HG02642 (cell line): Measurements from ENCODE around the gene VTI1B.
A peak's percentile ranks its signal among the peaks of the same experiment; 100 is the strongest.
"Not testable (repeated sequence)": the region's sequence is repeated elsewhere in the genome, so short reads cannot be mapped to it uniquely, and the experiment has no call there.

ENCODE experiments used
- ATAC-seq: cut with Tn5 transposase; IDR thresholded peaks from one replicate; pipeline ENCODE4 v1.9.1; 2021; ENCODE audit warnings: mild to moderate bottlenecking; ENCODE audit not compliant: unreplicated experiment, poor library complexity

Gene VTI1B

DNA sequence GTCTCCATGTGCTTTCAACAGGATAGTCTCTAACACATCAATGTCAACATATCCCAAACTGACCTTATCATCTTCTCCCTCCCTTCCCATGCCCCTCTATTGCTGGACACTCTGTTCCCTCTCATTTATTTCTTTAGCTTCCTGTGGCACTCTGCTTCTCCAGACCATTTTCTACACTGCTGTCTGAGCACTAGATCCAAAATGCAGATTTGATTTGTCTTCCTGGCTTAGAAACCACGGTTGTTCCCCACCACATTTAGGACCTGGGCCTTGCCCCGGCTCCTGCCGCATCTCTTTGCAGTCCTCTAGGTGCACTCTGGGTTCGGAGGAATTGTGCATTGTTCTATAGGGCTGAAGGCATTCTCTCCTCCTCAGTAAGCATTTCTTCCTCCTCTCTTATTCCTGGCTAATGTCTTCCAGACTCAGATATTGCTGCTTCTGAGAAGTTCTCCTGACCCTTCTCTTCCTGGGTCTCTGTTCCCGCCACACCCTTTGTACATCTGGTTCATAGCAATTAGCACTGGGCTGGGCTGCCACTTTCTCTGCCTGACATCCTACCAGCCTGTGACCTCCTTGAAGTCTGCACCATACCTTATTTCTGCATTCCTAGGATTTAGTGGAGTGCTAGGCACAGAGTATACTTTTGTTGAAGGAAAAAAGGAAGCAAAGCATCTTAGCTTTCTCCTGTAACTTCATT lies 40.8 kb downstream of the VTI1B start:
- no peak for ATAC-seq

DNA sequence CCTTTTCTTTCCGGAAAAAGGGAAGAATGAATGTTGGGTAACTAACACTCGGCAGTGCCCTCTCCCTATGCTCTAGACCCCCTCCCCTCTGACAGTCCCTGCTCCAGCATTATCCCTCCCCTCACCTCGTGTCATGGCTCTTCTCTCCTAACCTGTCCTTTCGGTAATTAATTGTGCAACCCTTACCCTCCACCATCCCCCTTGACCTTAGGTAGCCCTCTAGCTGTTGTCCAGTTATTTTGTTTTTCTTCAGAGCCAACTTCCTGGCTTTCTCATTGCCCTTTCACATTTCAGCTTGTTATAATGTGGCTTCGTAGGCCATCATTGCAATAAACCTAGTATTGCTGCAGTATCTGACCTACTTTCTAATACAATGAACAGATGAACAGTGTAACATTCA lies 43.5 kb downstream of the VTI1B start:
- no peak for ATAC-seq

DNA sequence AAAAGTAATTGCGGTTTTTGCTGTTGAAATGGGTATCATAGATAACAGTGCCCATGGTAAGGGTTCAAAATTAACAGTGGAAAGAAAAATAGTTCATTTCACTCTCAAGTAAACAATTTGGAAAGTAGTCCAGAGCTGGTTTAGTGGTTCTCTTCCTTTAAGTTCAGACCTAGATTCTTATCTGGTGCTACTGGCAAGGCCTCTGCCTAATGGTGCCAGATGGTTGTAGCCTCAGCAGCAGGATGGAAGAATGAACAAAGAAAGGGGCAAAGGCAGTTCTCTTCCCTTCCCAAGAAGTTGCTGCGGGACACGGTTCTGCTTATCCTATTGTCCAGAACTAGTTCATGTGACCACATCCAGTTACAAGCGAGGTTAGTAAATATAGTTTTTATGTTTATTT lies 44.2 kb downstream of the VTI1B start:
- ATAC-seq = no peak

DNA sequence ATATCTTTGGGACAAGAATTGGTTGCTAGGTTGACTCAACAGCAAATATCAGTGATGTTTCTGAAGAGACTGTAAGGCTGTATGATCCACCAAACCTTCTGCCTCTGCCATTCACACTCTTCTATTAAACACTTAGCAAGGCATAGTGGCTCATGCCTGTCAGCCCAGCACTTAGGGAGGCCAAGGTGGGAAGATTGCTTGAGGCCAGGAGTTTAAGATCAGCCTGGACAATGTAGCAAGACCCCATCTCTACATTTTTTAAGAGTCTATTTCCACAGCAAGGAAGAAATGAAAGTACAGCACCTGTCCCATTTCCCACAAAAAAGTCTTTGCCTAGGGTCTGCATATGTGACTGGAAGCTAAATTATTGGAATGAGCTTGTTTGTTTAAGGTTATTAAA lies 46.9 kb downstream of the VTI1B start:
- no peak for ATAC-seq

DNA sequence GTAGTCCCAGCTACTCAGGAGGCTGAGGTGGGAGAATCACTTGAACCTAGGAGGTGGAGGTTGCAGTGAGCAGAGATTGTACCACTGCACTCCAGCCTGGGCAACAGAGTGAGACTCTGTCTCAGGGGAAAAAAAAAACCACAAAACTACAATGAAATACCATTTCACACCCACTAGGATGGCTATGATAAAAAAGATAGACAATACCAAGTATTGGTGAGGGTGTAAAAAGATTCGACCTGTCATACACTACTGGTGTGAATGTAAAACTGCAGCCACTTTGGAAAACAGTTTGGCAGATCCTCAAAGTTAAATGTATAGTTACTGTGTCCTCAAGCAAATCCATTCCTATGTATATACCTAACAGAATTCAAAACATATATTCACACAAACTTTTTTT lies 48.3 kb downstream of the VTI1B start:
- not testable (repeated sequence) for ATAC-seq

DNA sequence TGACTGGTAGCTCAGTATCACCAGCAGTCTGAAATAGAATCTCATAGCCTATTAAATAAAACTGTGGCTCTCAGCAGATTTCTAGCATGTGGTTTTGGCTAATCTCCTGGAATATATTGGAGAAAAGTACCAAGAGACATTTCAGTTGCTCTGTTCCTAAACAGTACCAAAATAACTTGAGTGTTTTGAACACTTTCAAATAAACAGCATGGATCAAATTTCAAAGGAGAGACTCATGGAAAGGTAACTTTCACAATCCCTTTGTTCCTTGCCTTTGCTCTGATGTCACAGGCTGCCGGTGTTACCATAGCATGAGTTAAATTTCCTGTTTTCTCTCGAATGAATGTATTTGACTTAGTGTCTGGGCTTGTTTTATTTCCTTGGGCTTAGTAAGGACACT lies 51.3 kb downstream of the VTI1B start:
- ATAC-seq = no peak

DNA sequence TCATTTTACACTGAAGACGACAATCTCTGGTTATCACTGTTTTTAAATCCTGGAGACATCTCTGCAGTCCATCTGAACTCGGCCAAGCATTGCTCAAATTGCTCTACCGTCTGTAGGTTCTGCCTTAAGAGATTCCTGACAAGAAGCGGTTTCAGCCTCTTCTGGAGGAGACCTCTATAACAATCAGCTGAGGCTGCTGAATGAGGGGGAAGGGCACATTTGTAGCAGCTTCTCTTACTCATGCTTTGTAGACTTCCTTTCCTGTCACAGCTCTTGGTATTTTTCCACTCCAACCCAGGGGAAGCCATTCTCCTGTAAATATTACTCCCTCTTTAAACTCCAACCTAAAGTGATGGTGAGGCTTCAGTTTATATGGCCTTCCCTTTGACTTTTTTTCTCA lies 51.8 kb downstream of the VTI1B start:
- ATAC-seq = no peak

DNA sequence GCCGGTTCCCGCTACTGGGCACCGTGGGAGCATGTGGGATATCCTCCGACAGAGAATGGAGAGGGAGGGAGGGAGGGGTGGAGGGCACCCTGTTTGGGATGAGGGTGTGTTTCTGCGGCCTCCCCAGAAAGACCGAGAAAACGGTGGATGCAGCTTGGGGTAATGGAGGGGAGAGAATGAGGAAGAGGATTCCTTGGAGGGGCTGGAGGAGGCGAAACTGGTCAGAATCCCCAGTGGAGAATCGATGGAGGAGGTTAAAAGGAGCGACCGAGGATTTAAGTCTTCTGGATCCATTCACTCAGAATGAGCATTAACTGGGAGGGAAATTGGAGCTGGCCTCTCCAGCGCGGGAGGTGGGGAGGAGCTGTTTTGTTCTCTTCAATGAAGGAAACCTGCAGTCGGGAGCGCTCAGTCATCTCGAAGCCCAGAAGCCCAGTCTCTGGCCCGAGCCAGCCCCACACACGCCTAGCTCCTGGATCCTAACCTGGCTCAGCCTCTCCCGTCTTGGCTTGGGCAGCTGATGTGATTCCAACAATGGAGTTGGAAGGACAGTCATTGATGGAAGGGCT lies 54.1 kb downstream of the VTI1B start:
- ATAC-seq = no peak

DNA sequence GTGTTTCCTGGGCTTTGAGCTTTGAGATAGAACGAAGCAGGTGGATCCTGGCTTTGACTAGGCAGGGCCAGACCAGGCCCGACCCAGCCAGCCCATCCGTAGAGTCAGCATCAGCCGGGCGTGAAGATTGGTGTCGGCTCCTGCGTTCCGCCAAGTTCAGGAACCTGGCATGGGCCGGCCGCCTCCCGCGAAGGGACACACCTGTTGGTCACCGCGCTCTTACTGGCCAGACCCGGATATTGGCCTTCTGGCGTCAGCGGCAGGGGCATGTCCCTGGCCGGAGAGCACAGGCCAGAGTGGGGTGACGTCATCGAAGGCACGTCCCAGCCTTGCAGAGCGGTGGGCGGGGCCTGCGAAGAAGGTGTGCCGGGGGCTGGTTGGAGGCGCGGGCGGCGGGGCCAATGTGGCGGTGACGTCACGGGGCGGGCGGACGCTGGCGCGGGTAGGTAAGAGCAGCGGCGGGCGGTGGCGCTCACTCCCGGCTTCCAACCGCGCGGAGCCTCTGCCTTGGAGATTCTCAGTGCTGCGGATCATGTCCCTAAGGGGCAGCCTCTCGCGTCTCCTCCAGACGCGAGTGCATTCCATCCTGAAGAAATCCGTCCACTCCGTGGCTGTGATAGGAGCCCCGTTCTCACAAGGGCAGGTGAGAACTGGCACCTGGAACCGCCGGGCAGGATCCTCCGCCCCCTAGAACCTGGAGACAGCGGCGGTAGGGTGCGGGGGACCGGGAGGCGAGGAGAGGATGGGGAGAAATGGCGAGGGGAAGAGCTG lies 54.8 kb downstream of the VTI1B start, which contains the start of gene ARG2:
TSS of gene ARG2 (plus strand) at position 475 of the 771 bp plus-strand sequence. CDS start at position 533, 58 bp downstream.
- peak; percentile 96 for ATAC-seq

DNA sequence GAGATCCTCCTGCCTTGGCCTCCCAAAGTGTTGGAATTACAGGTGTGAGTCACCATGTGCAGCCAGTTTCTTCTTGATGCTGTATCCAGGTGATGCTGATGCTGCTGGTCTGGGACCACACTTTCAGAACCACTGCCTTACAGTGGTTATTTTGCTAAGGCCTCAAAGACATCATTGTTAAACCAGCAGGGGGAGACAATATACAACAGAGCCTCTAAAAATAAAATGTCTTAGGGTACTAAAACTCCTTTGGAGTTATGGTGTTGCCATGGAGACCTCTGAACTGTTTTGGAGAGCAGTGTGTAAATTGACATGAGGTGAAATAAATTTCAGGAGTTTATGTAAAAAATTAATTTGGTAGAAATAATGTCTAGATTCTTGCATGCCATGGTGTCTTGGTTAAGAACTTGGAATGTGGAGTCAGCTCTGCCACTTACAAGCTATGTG lies 55.8 kb downstream of the VTI1B start:
- no peak for ATAC-seq

DNA sequence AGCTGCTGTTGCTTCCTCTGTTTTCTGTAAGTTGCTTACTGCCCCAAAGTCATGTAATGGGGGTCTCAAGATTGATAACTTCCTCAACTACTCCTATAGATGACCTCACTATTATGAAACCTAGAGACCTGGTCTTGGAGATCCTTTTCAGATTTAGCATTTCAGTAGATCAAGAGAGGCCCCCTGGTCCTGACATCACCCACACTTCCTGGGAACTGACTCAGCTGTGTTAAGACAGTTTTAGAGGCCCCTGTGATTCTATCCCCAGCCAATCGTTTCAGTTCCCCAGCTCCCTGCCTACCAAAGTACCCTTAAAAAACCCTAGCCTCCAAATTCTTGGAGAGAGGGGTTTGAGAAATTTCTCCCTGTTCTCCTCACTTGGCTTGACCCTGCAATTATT lies 63.9 kb downstream of the VTI1B start:
- ATAC-seq = no peak

DNA sequence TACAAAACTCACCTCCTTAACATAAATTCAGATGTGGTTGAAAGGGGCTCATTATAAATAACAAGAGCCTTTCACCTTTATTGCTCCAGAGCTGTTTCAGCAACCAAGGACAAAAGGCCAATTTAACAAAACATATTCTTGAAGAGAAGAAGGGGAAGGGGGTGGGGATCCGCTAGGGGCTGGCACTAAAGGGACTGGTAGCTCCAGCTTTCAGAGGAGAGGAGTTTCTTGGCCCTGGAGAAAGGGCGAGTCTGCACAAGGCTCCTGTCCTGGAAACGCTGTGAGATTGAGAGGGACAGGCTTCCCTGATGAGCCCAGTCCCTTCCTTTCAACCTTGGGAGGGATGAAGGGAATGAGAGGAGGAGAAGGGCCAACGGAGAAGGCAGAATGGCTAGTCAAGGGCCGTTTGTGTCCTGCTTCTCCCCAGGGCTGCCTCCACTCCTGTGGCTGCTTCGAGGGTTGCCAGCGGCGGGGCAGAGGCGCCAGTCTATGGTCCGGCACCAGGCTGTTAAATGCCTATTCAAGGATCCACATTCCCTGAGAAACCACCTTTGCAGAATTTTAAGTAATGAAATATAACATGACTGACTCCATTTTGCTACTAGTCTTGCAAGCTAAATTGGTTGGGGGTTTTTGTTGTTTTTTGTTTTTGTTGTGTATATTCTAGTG lies 64.7 kb downstream of the VTI1B start:
- ATAC-seq = no peak

DNA sequence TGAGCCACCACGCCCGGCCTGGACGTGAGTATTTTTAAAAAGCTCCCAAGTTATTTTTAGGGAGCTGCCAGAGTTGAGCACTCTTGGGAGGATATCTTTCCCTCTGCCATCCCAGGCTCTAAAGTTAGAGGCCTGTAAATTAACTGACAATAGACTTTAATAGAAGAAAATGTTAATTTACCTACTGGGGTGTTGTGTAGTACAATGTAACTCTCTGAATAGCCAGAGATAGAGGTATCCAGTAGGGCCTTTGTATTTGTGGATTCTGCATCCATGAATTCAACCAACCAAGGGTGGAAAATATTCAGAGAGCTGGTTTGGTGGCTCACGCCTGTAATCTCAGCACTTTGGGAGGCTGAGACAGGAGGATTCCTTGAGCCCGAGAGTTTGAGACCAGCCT lies 66.8 kb downstream of the VTI1B start:
- no peak for ATAC-seq

DNA sequence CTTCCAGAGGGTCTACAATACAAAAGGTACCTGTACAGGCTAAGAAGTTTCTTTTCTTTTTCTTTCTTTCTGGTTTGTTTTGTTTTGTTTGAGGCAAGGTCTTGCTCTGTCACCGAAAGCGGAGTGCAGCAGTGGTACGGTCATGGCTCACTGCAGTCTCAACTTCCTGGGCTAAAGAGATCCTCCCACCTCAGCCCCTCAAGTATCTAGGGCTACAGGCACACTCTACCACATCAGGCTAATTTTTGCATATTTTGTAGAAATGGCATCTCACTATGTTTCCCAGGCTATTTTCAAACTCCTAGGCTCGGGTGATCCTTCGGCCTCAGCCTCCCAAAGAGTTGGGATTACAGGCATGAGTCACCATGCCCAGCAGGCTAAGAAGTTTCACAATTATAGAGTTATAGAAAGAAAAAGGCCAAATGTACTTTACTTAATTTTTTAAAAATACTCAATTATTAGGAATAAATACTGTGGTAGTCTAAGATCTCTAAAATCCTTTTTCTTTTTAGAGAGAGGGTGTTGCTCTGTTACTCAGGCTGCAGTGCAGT lies 71.4 kb downstream of the VTI1B start:
- peak; percentile 63 for ATAC-seq

DNA sequence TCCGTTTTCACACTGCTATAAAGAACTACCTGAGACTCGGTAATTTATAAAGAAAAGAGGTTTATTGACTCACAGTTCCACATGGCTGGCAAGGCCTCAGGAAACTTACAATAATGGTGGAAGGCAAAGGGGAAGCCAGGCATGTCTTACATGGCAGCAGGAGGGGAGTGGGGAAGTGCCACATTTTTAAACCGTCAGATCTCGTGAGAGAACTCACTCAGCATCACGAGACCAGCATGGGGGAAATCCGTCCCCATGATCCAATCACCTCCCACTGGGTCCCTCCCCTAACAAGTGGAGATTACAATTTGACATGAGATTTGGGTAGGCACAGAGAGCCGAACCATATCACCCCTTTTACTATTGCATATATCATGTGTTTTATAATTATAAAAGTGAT lies 72.4 kb downstream of the VTI1B start:
- ATAC-seq = no peak

DNA sequence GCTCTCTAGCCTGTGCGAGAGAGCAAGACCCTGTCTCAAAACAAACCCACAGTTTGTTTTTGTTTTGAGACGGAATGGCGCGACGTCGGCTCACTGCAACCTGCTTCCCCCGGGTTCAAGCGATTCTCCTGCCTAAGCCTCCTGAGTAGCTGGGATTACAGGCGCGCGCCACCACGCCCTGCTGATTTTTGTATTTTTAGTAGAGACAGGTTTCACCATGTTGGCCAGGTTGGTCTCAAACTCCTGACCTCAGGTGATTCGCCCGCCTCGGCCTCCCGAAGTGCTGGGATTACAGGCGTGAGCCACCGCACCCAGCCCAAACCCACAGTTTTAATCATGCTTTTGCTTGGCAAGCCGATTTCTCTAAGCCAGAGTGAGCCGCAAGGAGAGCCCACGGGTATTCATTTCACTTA lies 73.9 kb downstream of the VTI1B start:
- ATAC-seq = not testable (repeated sequence)

DNA sequence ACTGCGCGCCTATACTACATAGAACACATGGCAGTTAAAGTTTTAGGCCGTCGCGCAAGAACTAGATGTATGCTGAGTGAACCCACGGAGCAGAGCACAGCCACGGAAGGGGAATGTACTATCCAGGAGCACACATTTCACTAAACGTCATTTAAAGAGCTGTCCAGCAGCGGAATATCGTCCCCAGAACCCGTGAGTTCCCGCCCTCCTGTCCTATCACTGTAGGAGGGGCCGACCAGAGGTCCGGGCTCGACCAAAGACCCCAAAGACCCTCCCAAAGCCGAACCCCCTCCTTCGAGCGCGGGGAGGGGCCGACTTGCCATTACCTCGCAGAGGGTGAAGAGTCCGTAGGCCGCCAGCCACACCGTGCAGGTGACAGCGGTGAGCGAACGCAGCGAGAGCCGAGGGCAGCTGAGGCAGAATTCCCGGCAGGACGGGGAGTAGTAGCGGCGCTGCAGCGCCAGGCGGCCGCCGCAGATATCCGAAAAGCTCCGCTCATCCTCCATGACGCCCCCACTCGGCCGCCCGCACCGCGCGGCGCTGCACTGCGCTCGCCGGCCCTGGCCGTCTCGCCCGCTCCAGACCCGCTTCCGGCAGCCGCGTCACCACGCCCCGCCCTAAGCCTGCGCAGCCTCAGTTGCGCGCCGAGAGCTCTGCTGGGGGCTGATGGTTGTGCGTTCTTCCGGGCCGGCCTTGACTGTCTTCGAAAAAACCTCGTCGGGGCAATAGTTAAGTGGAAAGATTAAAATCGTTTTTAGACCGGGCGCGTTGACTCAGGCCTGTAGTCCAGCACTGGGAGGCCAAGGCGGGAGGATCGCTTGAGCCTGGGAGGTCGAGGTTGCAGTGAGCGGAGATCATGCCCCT lies 74.5 kb downstream of the VTI1B start, which contains the start of gene PIGH:
TSS of gene PIGH (minus strand) at position 571 of the 864 bp plus-strand sequence. CDS start at position 506, 65 bp downstream.
- ATAC-seq = peak; percentile 96
